SK-N-SH treated with all-trans-retinoic acid at 6 μM for 48 hours (cell line): ENCODE results near the gene ANTXR2.

ENCODE experiments used
- PATZ1 ChIP-seq: fragments of 250-450 bp; sonication (Bioruptor Pico); IDR thresholded peaks from 2 replicates; pipeline ENCODE4 v1.8.0; 2020; ENCODE audit warnings: mild to moderate bottlenecking, moderate library complexity, borderline replicate concordance
- TF ChIP-seq, protein P1 (sequence below): fragments of 250-450 bp; sonication (Bioruptor Pico); IDR thresholded peaks from 2 replicates; pipeline ENCODE4 v1.5.0; 2020; ENCODE audit warnings: mild to moderate bottlenecking, moderate library complexity

GRCh38 chr4:79949178-79949577 lies 123.9 kb downstream of the ANTXR2 start:
- no peak for TF ChIP-seq PATZ1
- TF ChIP-seq, protein P1, sequence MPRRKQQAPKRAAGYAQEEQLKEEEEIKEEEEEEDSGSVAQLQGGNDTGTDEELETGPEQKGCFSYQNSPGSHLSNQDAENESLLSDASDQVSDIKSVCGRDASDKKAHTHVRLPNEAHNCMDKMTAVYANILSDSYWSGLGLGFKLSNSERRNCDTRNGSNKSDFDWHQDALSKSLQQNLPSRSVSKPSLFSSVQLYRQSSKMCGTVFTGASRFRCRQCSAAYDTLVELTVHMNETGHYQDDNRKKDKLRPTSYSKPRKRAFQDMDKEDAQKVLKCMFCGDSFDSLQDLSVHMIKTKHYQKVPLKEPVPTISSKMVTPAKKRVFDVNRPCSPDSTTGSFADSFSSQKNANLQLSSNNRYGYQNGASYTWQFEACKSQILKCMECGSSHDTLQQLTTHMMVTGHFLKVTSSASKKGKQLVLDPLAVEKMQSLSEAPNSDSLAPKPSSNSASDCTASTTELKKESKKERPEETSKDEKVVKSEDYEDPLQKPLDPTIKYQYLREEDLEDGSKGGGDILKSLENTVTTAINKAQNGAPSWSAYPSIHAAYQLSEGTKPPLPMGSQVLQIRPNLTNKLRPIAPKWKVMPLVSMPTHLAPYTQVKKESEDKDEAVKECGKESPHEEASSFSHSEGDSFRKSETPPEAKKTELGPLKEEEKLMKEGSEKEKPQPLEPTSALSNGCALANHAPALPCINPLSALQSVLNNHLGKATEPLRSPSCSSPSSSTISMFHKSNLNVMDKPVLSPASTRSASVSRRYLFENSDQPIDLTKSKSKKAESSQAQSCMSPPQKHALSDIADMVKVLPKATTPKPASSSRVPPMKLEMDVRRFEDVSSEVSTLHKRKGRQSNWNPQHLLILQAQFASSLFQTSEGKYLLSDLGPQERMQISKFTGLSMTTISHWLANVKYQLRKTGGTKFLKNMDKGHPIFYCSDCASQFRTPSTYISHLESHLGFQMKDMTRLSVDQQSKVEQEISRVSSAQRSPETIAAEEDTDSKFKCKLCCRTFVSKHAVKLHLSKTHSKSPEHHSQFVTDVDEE (CRISPR knock-in tag) = no peak
